Neural progenitor cell (in vitro differentiated cells): Measurements from ENCODE around the gene PLXNC1.

ENCODE experiments used
- EZH2 ChIP-seq: fragments of 200-600 bp; sonication (generic); IDR thresholded peaks from 2 replicates; pipeline ENCODE4 v1.6.1; 2017; ENCODE audit warnings: antibody characterized with exemption, mild to moderate bottlenecking, moderate library complexity
- TF ChIP-seq, protein P1 (sequence below): fragments of 200-600 bp; sonication (generic); IDR thresholded peaks from 2 replicates; pipeline ENCODE4 v1.5.1; 2017; ENCODE audit warnings: antibody characterized with exemption, mild to moderate bottlenecking

- TF ChIP-seq, protein P1, sequence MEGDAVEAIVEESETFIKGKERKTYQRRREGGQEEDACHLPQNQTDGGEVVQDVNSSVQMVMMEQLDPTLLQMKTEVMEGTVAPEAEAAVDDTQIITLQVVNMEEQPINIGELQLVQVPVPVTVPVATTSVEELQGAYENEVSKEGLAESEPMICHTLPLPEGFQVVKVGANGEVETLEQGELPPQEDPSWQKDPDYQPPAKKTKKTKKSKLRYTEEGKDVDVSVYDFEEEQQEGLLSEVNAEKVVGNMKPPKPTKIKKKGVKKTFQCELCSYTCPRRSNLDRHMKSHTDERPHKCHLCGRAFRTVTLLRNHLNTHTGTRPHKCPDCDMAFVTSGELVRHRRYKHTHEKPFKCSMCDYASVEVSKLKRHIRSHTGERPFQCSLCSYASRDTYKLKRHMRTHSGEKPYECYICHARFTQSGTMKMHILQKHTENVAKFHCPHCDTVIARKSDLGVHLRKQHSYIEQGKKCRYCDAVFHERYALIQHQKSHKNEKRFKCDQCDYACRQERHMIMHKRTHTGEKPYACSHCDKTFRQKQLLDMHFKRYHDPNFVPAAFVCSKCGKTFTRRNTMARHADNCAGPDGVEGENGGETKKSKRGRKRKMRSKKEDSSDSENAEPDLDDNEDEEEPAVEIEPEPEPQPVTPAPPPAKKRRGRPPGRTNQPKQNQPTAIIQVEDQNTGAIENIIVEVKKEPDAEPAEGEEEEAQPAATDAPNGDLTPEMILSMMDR, result no peak
- no peak for TF ChIP-seq EZH2
These were observed 189.8 kb downstream of the PLXNC1 start for GRCh38 chr12:94338006-94338794.
